ENCODE results near the gene TMEM255B. TPM values are rescaled to one million over a fixed set of nuclear protein-coding genes. Genes with fewer than 3 reads are reported as not detected.

Gene TMEM255B
- total RNA-seq, 4 donors from 2014 or later: 1.8 to 17.3 (median 3.5) TPM; not detected in 1

- Histone ChIP-seq H3K9me3 (peaks cover 0 to 11% (median 1%) of the 10 kb centered on the region in 4 donors), H3K27ac (no peak overlapping the region), H3K4me1 (peaks cover 0 to 3% (median 0%) of the 10 kb centered on the region in 4 donors), H3K36me3 (no peaks in the 10 kb centered on the region), H3K4me3 (no peak overlapping the region), H3K27me3 (no peaks in the 10 kb centered on the region)
- no peak for DNase-seq
- TF ChIP-seq, protein P1, sequence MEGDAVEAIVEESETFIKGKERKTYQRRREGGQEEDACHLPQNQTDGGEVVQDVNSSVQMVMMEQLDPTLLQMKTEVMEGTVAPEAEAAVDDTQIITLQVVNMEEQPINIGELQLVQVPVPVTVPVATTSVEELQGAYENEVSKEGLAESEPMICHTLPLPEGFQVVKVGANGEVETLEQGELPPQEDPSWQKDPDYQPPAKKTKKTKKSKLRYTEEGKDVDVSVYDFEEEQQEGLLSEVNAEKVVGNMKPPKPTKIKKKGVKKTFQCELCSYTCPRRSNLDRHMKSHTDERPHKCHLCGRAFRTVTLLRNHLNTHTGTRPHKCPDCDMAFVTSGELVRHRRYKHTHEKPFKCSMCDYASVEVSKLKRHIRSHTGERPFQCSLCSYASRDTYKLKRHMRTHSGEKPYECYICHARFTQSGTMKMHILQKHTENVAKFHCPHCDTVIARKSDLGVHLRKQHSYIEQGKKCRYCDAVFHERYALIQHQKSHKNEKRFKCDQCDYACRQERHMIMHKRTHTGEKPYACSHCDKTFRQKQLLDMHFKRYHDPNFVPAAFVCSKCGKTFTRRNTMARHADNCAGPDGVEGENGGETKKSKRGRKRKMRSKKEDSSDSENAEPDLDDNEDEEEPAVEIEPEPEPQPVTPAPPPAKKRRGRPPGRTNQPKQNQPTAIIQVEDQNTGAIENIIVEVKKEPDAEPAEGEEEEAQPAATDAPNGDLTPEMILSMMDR (IDR thresholded peaks at IDR 0.05): no peak
- no peak for TF ChIP-seq POLR2A (IDR thresholded peaks at IDR 0.05)
Observed at GRCh38 chr13:113810640-113811039, 51.6 kb downstream of the TMEM255B start.

- no peak overlapping the region for H3K27ac ChIP-seq
- H3K9me3 ChIP-seq: peaks cover 0 to 11% (median 1%) of the 10 kb centered on the region in 4 donors
- peaks cover 0 to 10% (median 0%) of the 10 kb centered on the region in 4 donors for H3K4me1 ChIP-seq
- DNase-seq: no peak
- no peak overlapping the region for H3K4me3 ChIP-seq
- H3K27me3 ChIP-seq: no peaks in the 10 kb centered on the region
- TF ChIP-seq, protein P1 (IDR thresholded peaks at IDR 0.05): no peak
- TF ChIP-seq POLR2A (IDR thresholded peaks at IDR 0.05): no peak
- no peaks in the 10 kb centered on the region for H3K36me3 ChIP-seq
Observed at GRCh38 chr13:113811081-113811928, 52.3 kb downstream of the TMEM255B start.

GRCh38 chr13:113812178-113813040 is 53.4 kb downstream of the TMEM255B start:
- no peak for DNase-seq
- no peak for TF ChIP-seq POLR2A (IDR thresholded peaks at IDR 0.05)
- TF ChIP-seq, protein P1 (IDR thresholded peaks at IDR 0.05): no peak
- peaks cover 0 to 11% (median 1%) of the 10 kb centered on the region in 4 donors for H3K9me3 ChIP-seq
- H3K4me1 ChIP-seq: peaks cover 0 to 19% (median 0%) of the 10 kb centered on the region in 4 donors
- H3K27me3 ChIP-seq: no peaks in the 10 kb centered on the region
- H3K36me3 ChIP-seq: no peaks in the 10 kb centered on the region
- H3K27ac ChIP-seq: no peak overlapping the region
- no peak overlapping the region for H3K4me3 ChIP-seq

DNA sequence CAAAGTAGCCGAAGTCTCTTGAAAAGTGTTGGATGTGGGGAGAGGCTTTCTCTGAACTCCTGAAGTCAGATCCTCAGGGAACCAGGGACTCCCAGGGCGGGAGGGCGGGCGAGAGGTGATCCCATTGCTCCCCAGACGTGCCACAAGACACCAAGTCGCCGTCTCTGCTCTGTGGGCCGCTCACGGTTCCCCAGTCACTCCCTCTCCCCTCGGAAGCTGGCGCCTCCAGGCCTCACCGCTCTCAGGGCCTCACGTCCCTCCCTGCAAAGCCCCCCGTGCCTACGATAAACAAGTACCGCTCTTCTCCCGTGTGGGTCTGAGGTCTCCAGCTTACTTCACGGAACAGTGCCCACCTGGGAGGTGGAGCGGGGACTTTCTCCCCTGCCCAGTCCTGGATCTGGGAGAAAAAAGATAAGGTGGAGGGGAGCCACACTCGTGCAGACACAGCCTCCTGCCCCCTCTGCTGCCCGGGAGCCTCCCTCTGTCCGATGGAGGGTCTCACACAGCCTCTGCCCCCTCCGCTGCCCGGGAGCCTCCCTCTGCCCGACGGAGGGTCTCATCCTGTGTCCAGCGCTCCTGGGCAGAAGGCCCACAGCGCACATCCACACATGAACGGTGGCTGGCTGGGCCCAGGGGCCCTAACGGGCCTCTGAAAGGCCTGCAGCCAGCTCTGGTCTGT is 54.2 kb downstream of the TMEM255B start:
- TF ChIP-seq, protein P1 (IDR thresholded peaks at IDR 0.05): no peak
- TF ChIP-seq POLR2A (IDR thresholded peaks at IDR 0.05): no peak
- no peak for DNase-seq
- peaks cover 0 to 19% (median 0%) of the 10 kb centered on the region in 4 donors for H3K4me1 ChIP-seq
- H3K27ac ChIP-seq: no peak overlapping the region
- no peaks in the 10 kb centered on the region for H3K27me3 ChIP-seq
- peaks cover 0 to 10% (median 1%) of the 10 kb centered on the region in 4 donors for H3K9me3 ChIP-seq
- H3K4me3 ChIP-seq: no peak overlapping the region
- no peaks in the 10 kb centered on the region for H3K36me3 ChIP-seq

- Histone ChIP-seq H3K27me3 (no peaks in the 10 kb centered on the region), H3K36me3 (no peaks in the 10 kb centered on the region), H3K4me1 (peaks cover 0 to 19% (median 0%) of the 10 kb centered on the region in 4 donors), H3K27ac (no peak overlapping the region), H3K9me3 (peaks cover 0 to 4% (median under 1%) of the 10 kb centered on the region in 4 donors), H3K4me3 (no peak overlapping the region)
- TF ChIP-seq, protein P1 (IDR thresholded peaks at IDR 0.05): no peak
- no peak for TF ChIP-seq POLR2A (IDR thresholded peaks at IDR 0.05)
- no peak for DNase-seq
Observed at GRCh38 chr13:113813749-113814434, 54.9 kb downstream of the TMEM255B start.

Data from Peyer's patch (tissue), 4 donors.